CD14-positive monocyte (primary cell): ENCODE data around the gene CHST11. TPM values are rescaled to one million over a fixed set of nuclear protein-coding genes. Genes with fewer than 3 reads are reported as not detected.

Source experiments
- DNase-seq, 3 donors: peaks; one replicate each; pipeline ENCODE4 v3.0.0-alpha.2; 2011 to 2022
- H2AFZ ChIP-seq: 2 replicates; pipeline ENCODE4 v1.6.0; 2012; ENCODE audit warnings: mild to moderate bottlenecking, low read depth, low read length, inconsistent platforms; ENCODE audit not compliant: insufficient read depth, poor library complexity, severe bottlenecking
- H3K27ac ChIP-seq, 2 donors: 1 replicate in 1 of 2; 2 replicates in 1 of 2; pipeline ENCODE4 v1.5.1; 2012 to 2013; ENCODE audit warnings: low read length in 2 of 2, control low read depth in 1 of 2, inconsistent platforms in 1 of 2, low read depth in 1 of 2, mild to moderate bottlenecking in 1 of 2
- H3K27me3 ChIP-seq, 2 donors: one replicate each; pipeline versions ENCODE4 v1.6.0 to v1.6.1; 2011 to 2013; ENCODE audit warnings: low read length in 2 of 2; ENCODE audit not compliant: control insufficient read depth in 2 of 2, insufficient read depth in 2 of 2
- H3K36me3 ChIP-seq, 2 donors: replicated peaks in 1 of 2; 1 replicate in 1 of 2; 2 replicates in 1 of 2; pipeline versions ENCODE4 v1.5.1 to v1.6.1; 2012 to 2013; ENCODE audit warnings: low read length in 2 of 2, control low read depth in 1 of 2, inconsistent platforms in 1 of 2, mild to moderate bottlenecking in 1 of 2; ENCODE audit not compliant: insufficient read depth in 2 of 2, control insufficient read depth in 1 of 2
- H3K4me1 ChIP-seq, 2 donors: 1 replicate in 1 of 2; 2 replicates in 1 of 2; pipeline versions ENCODE4 v1.5.1 to v1.6.1; 2012 to 2013; ENCODE audit warnings: low read length in 2 of 2, control low read depth in 1 of 2, inconsistent platforms in 1 of 2, mild to moderate bottlenecking in 1 of 2, moderate library complexity in 1 of 2; ENCODE audit not compliant: insufficient read depth in 2 of 2, control insufficient read depth in 1 of 2
- H3K4me2 ChIP-seq: replicated peaks from 2 replicates; pipeline ENCODE3; 2012; ENCODE audit warnings: low read length, moderate library complexity, mild to moderate bottlenecking; ENCODE audit not compliant: poor library complexity, severe bottlenecking; ENCODE audit errors: extremely low read depth
- H3K4me3 ChIP-seq, 3 experiments: fragments of 200-600 bp in 1 of 3; sonication (generic) in 1 of 3; replicated peaks in 1 of 3; 1 replicate in 2 of 3; 2 replicates in 1 of 3; pipeline ENCODE4 v1.5.1; 2011 to 2013; ENCODE audit warnings: low read length in 3 of 3, mild to moderate bottlenecking in 3 of 3, control low read depth in 2 of 3, low read depth in 2 of 3, inconsistent platforms in 1 of 3, moderate library complexity in 1 of 3
- H3K79me2 ChIP-seq: 2 replicates; pipeline ENCODE4 v1.6.0; 2012; ENCODE audit warnings: mild to moderate bottlenecking, control low read depth, inconsistent platforms, low read length, moderate library complexity; ENCODE audit not compliant: insufficient read depth
- H3K9ac ChIP-seq: 2 replicates; pipeline ENCODE4 v1.6.0; 2017; ENCODE audit warnings: low read length, mild to moderate bottlenecking; ENCODE audit not compliant: insufficient read depth, poor library complexity, severe bottlenecking
- H3K9me3 ChIP-seq, 2 donors: replicated peaks in 1 of 2; 1 replicate in 1 of 2; 2 replicates in 1 of 2; pipeline versions ENCODE4 v1.5.1 to v1.6.1; 2012 to 2013; ENCODE audit warnings: low read length in 2 of 2, control low read depth in 1 of 2; ENCODE audit not compliant: control insufficient read depth in 1 of 2, insufficient read depth in 1 of 2
- H4K20me1 ChIP-seq: 2 replicates; pipeline ENCODE4 v1.6.0; 2012; ENCODE audit warnings: mild to moderate bottlenecking, low read length, control low read depth, moderate library complexity; ENCODE audit not compliant: insufficient read depth
- H3K27ac Mint-ChIP-seq, 7 donors: one replicate each; pipeline ENCODE4 v1.8.0; 2020; ENCODE audit warnings: mild to moderate bottlenecking in 7 of 7, mixed read lengths in 7 of 7, moderate library complexity in 6 of 7, inconsistent platforms in 2 of 7
- H3K27me3 Mint-ChIP-seq, 3 donors: one replicate each; pipeline ENCODE4 v1.8.0; 2021 to 2022; ENCODE audit warnings: low read depth in 3 of 3, mild to moderate bottlenecking in 3 of 3, mixed read lengths in 3 of 3, moderate library complexity in 3 of 3, inconsistent platforms in 1 of 3
- H3K36me3 Mint-ChIP-seq, 2 donors: one replicate each; pipeline ENCODE4 v1.8.0; 2020; ENCODE audit warnings: mixed read lengths in 2 of 2, inconsistent platforms in 1 of 2, mild to moderate bottlenecking in 1 of 2
- H3K4me1 Mint-ChIP-seq: one replicate; pipeline ENCODE4 v1.8.0; 2020; ENCODE audit warnings: mild to moderate bottlenecking, mixed read lengths
- H3K4me3 Mint-ChIP-seq, 2 donors: one replicate each; pipeline ENCODE4 v1.8.0; 2020; ENCODE audit warnings: mild to moderate bottlenecking in 2 of 2, mixed read lengths in 2 of 2, moderate library complexity in 1 of 2
- H3K9me3 Mint-ChIP-seq, 7 donors: one replicate each; pipeline ENCODE4 v1.8.0; 2020 to 2022; ENCODE audit warnings: mixed read lengths in 7 of 7, mild to moderate bottlenecking in 6 of 7, moderate library complexity in 6 of 7, inconsistent platforms in 2 of 7
- WGBS: methylation state at CpG from one replicate; pipeline ENCODE4 v1.1.5; 2013; ENCODE audit warnings: missing lambda C conversion rate; ENCODE audit not compliant: insufficient coverage; 5-methylcytosine and 5-hydroxymethylcytosine counted together
- intact Hi-C, 2 donors: fragments of 100-400 bp; cut with micrococcal nuclease; formaldehyde crosslinking; loops; one replicate each; pipeline versions ENCODE4 v1.15.0 to v1.15.1; 2023
- polyA plus RNA-seq, 3 donors: library from polyadenylated mRNA; depleted of rRNA in 1 of 3; unstranded in 2 of 3; stranded (reverse) in 1 of 3; fragments of 300-500 nt in 2 of 3; fragments of >200 nt in 1 of 3; fragmentation: Illumina TruSeq in 2 of 3; gene quantifications; 1 replicate in 2 of 3; 2 replicates in 1 of 3; pipeline ENCODE4 v1.2.3, GENCODE V29; 2012 to 2021
- TF ChIP-seq, protein P1 (sequence below): fragments of 200-600 bp; IDR thresholded peaks from one replicate; pipeline ENCODE4 v1.8.0; 2022; ENCODE audit warnings: antibody characterized with exemption, mild to moderate bottlenecking

CHST11 gene
- polyA plus RNA-seq, 3 donors = 44.4 to 66.6 (median 48.4) TPM

DNA sequence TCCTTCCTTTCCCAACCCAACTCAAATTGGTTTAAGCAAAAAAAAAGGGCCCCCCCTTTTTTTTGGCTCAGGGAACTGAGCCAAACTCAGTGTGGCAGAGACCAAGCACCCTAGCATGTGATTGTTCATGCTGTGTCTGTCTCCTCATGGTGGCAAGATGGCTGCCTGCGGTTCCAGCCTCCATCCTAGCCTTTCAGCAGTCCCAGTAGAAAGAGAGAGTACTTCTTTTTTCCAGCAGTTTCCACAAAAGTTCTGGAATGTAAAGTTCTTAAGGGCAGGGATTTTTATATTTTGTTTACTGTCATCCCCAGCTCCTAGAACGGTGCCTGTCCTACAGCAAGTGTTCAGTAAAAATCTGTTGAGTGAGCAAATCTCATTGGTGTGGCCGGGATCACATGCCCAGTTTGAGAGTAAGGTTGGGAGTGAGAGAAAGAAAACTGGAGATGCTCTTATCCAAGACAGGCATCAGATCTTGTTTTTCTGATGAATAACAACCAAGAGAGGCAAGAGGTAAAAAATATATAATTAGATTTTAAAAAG is 22.4 kb downstream of the CHST11 start:
- WGBS = 93% methylated on average over 2 of the region's 3 CpGs
- no peak for DNase-seq
- Histone ChIP-seq H3K4me2 (peak overlapping the region; percentile 74), H3K9me3 (no peaks in the 10 kb centered on the region), H4K20me1 (peaks cover 93% of the 10 kb centered on the region), H3K4me3 (peak overlapping the region in 1 of 3 experiments; percentile 65), H3K27ac (peak overlapping the region in 1 of 2 donors; percentile 73), H3K9ac (no peak overlapping the region), H3K27me3 (no peaks in the 10 kb centered on the region), H2AFZ (no peak overlapping the region), H3K79me2 (peaks cover 97% of the 10 kb centered on the region), H3K36me3 (peaks cover 2 to 16% of the 10 kb centered on the region in 2 donors), H3K4me1 (peaks cover 55 to 58% of the 10 kb centered on the region in 2 donors)
- intact Hi-C loops = loop anchor here in 1 of 2 donors (2.0 kb wide), 1 partner anchor 14 kb away; no protein-coding TSS in a partner anchor
- peak overlapping the region in 4 of 7 donors; percentile 79 to 93 (median 90) for H3K27ac Mint-ChIP-seq
- H3K36me3 Mint-ChIP-seq = peaks cover 29 to 43% of the 10 kb centered on the region in 2 donors
- H3K4me3 Mint-ChIP-seq = peak overlapping the region in 1 of 2 donors; percentile 48
- H3K4me1 Mint-ChIP-seq = peaks cover 84% of the 10 kb centered on the region
- peaks cover 0 to 5% (median 0%) of the 10 kb centered on the region in 3 donors for H3K27me3 Mint-ChIP-seq
- TF ChIP-seq, protein P1, sequence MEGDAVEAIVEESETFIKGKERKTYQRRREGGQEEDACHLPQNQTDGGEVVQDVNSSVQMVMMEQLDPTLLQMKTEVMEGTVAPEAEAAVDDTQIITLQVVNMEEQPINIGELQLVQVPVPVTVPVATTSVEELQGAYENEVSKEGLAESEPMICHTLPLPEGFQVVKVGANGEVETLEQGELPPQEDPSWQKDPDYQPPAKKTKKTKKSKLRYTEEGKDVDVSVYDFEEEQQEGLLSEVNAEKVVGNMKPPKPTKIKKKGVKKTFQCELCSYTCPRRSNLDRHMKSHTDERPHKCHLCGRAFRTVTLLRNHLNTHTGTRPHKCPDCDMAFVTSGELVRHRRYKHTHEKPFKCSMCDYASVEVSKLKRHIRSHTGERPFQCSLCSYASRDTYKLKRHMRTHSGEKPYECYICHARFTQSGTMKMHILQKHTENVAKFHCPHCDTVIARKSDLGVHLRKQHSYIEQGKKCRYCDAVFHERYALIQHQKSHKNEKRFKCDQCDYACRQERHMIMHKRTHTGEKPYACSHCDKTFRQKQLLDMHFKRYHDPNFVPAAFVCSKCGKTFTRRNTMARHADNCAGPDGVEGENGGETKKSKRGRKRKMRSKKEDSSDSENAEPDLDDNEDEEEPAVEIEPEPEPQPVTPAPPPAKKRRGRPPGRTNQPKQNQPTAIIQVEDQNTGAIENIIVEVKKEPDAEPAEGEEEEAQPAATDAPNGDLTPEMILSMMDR = no peak
- H3K9me3 Mint-ChIP-seq = no peaks in the 10 kb centered on the region

- peaks cover 97% of the 10 kb centered on the region for H3K79me2 ChIP-seq
- no peak overlapping the region for H3K27ac ChIP-seq
- peak overlapping the region in 5 of 7 donors; percentile 55 to 93 (median 79) for H3K27ac Mint-ChIP-seq
- no peak overlapping the region for H2AFZ ChIP-seq
- DNase-seq = no peak
- intact Hi-C loops = no loop called here
- WGBS = 100% methylated on average over 1 of the region's 3 CpGs
- H3K4me1 ChIP-seq = peaks cover 58 to 65% of the 10 kb centered on the region in 2 donors
- peaks cover 87% of the 10 kb centered on the region for H3K4me1 Mint-ChIP-seq
- TF ChIP-seq, protein P1 = no peak
- no peaks in the 10 kb centered on the region for H3K9me3 ChIP-seq
- peaks cover 93% of the 10 kb centered on the region for H4K20me1 ChIP-seq
- no peak overlapping the region for H3K4me3 ChIP-seq
- peaks cover 0 to 5% (median 0%) of the 10 kb centered on the region in 3 donors for H3K27me3 Mint-ChIP-seq
- no peak overlapping the region for H3K9ac ChIP-seq
- H3K4me2 ChIP-seq = no peak overlapping the region
- peaks cover 2 to 16% of the 10 kb centered on the region in 2 donors for H3K36me3 ChIP-seq
- no peak overlapping the region for H3K4me3 Mint-ChIP-seq
- no peaks in the 10 kb centered on the region for H3K9me3 Mint-ChIP-seq
- no peaks in the 10 kb centered on the region for H3K27me3 ChIP-seq
- H3K36me3 Mint-ChIP-seq = peaks cover 36 to 50% of the 10 kb centered on the region in 2 donors
Observed at GRCh38 chr12:104480012-104480411, 23.3 kb downstream of the CHST11 start.
